DND-41 (cell line): ENCODE results near the gene VWA8.

Experiments
- ATAC-seq: fragments of 200-7000 bp; cut with Tn5 transposase; 3 replicates; pipeline ENCODE4 v1.9.1; 2021; ENCODE audit warnings: low read depth; ENCODE audit not compliant: insufficient read depth
- DNase-seq: peaks from one replicate; pipeline ENCODE4 v3.0.0-alpha.2; 2020
- H2AFZ ChIP-seq: 2 replicates; pipeline ENCODE4 v1.6.0; 2012; ENCODE audit warnings: low read depth, low read length
- H3K27ac ChIP-seq: 2 replicates; pipeline ENCODE4 v1.5.1; 2012; ENCODE audit warnings: low read length, inconsistent platforms
- H3K27me3 ChIP-seq: fragments of 200-600 bp; sonication (generic); 2 replicates; pipeline ENCODE4 v1.6.0; 2012; ENCODE audit warnings: low read length, mild to moderate bottlenecking, inconsistent platforms; ENCODE audit not compliant: insufficient read depth, poor library complexity
- H3K36me3 ChIP-seq: 2 replicates; pipeline ENCODE4 v1.5.1; 2012; ENCODE audit warnings: low read length, inconsistent platforms; ENCODE audit not compliant: insufficient read depth
- H3K4me1 ChIP-seq: 2 replicates; pipeline ENCODE4 v1.5.1; 2012; ENCODE audit warnings: mild to moderate bottlenecking, low read length; ENCODE audit not compliant: insufficient read depth
- H3K4me2 ChIP-seq: 2 replicates; pipeline ENCODE4 v1.6.0; 2012; ENCODE audit warnings: mild to moderate bottlenecking, moderate library complexity, low read length, inconsistent platforms; ENCODE audit not compliant: insufficient read depth
- H3K4me3 ChIP-seq, 2 experiments: fragments of 200-600 bp in 1 of 2; shearing (Covaris generic) in 1 of 2; 2 replicates each; pipeline ENCODE4 v1.5.1; 2012 to 2016; ENCODE audit warnings: inconsistent platforms in 2 of 2, low read length in 2 of 2, mild to moderate bottlenecking in 2 of 2, low read depth in 1 of 2, moderate library complexity in 1 of 2
- H3K79me2 ChIP-seq: 2 replicates; pipeline ENCODE4 v1.6.0; 2012; ENCODE audit warnings: low read length, inconsistent platforms; ENCODE audit not compliant: insufficient read depth
- H3K9ac ChIP-seq: 2 replicates; pipeline ENCODE4 v1.6.0; 2012; ENCODE audit warnings: low read depth, mild to moderate bottlenecking, inconsistent platforms, low read length, moderate library complexity
- H3K9me3 ChIP-seq: 2 replicates; pipeline ENCODE4 v1.5.1; 2012; ENCODE audit warnings: low read length, moderate library complexity, mild to moderate bottlenecking, inconsistent platforms; ENCODE audit not compliant: insufficient read depth, severe bottlenecking
- H4K20me1 ChIP-seq: 2 replicates; pipeline ENCODE4 v1.6.0; 2012; ENCODE audit warnings: low read length; ENCODE audit not compliant: insufficient read depth
- EZH2 ChIP-seq: IDR thresholded peaks from 3 replicates; pipeline ENCODE4 v1.6.1; 2012; ENCODE audit warnings: borderline replicate concordance, low read depth, mild to moderate bottlenecking, moderate library complexity, low read length, inconsistent platforms; ENCODE audit not compliant: severe bottlenecking
- TF ChIP-seq, protein P1 (sequence below): IDR thresholded peaks from 2 replicates; pipeline ENCODE4 v1.5.1; 2012; ENCODE audit warnings: borderline replicate concordance, low read length, moderate library complexity, mild to moderate bottlenecking; ENCODE audit not compliant: poor library complexity, severe bottlenecking; ENCODE audit errors: extremely low read depth

Gene VWA8

DNA sequence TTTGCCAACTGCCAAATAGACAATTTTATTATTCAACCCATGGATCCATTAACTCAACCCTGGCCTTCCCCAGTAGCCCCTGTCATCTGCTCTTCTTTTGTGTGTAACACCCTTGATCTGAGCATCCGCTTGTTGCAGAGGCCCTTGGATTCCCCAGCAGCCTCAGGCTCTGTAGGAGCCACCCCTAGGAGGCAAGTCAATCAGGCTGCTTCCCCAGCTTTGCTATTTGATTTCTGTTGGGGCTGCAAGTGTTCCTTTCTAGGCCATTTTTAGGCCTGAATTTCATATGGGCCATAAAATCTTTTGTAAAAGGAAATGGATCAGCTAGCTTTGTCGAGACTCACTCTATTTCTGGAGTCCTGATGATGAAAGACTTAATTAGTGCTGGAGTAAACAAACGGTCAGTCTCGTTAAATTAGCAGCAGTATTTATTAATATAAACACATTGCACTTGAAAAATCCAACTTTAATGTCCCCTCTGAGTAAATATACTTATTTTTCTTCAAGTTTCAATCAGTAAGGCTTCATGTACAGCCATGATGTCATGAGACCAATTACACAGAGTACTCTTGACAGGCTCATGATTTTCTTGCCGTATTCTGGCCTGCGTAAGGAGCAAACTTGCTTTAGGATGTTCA lies 398.2 kb downstream of the VWA8 start:
- no peak overlapping the region for H3K4me3 ChIP-seq
- H3K79me2 ChIP-seq, result no peaks in the 10 kb centered on the region
- H3K4me2 ChIP-seq, result no peak overlapping the region
- no peak overlapping the region for H2AFZ ChIP-seq
- ATAC-seq (peak; percentile 44), DNase-seq (no peak)
- TF ChIP-seq, protein P1, sequence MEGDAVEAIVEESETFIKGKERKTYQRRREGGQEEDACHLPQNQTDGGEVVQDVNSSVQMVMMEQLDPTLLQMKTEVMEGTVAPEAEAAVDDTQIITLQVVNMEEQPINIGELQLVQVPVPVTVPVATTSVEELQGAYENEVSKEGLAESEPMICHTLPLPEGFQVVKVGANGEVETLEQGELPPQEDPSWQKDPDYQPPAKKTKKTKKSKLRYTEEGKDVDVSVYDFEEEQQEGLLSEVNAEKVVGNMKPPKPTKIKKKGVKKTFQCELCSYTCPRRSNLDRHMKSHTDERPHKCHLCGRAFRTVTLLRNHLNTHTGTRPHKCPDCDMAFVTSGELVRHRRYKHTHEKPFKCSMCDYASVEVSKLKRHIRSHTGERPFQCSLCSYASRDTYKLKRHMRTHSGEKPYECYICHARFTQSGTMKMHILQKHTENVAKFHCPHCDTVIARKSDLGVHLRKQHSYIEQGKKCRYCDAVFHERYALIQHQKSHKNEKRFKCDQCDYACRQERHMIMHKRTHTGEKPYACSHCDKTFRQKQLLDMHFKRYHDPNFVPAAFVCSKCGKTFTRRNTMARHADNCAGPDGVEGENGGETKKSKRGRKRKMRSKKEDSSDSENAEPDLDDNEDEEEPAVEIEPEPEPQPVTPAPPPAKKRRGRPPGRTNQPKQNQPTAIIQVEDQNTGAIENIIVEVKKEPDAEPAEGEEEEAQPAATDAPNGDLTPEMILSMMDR, result no peak
- no peak for TF ChIP-seq EZH2
- H3K4me1 ChIP-seq, result peaks cover 17% of the 10 kb centered on the region
- H3K9ac ChIP-seq, result no peak overlapping the region
- no peaks in the 10 kb centered on the region for H3K9me3 ChIP-seq
- no peaks in the 10 kb centered on the region for H3K27me3 ChIP-seq
- H4K20me1 ChIP-seq, result no peaks in the 10 kb centered on the region
- H3K36me3 ChIP-seq, result peaks cover 5% of the 10 kb centered on the region; the same call in 1 of the 2 replicates
- peak overlapping the region; percentile 17; the same call in 1 of the 2 replicates for H3K27ac ChIP-seq

DNA sequence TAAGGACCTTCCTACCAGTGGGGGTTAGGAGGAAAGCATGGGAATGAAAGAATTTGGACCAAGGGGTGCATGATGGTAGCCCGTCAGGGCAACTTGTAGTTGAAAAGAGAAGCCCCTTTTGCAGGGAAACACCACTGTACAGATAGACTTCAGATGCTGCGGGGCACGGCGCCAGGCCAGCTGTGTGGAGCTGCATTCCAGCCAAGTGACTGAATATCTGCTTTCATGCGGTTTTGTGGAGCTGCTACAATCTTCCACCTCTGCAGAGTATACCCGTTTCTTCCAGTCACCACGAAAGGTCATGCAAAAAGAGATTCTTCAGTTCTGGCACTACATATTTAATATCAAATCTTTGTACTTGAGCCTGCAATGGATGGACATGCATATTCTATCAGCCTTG lies 398.8 kb downstream of the VWA8 start:
- no peak for TF ChIP-seq EZH2
- TF ChIP-seq, protein P1, result no peak
- H3K27me3 ChIP-seq, result no peaks in the 10 kb centered on the region
- peaks cover 17% of the 10 kb centered on the region for H3K4me1 ChIP-seq
- no peaks in the 10 kb centered on the region for H3K79me2 ChIP-seq
- no peak overlapping the region for H3K4me3 ChIP-seq
- no peak overlapping the region for H3K9ac ChIP-seq
- H4K20me1 ChIP-seq, result no peaks in the 10 kb centered on the region
- H3K9me3 ChIP-seq, result no peaks in the 10 kb centered on the region
- DNase-seq (peak; percentile 67), ATAC-seq (peak; percentile 90)
- no peak overlapping the region for H3K27ac ChIP-seq
- H3K36me3 ChIP-seq, result peaks cover 4% of the 10 kb centered on the region; the same call in 1 of the 2 replicates
- no peak overlapping the region for H3K4me2 ChIP-seq
- H2AFZ ChIP-seq, result no peak overlapping the region

DNA sequence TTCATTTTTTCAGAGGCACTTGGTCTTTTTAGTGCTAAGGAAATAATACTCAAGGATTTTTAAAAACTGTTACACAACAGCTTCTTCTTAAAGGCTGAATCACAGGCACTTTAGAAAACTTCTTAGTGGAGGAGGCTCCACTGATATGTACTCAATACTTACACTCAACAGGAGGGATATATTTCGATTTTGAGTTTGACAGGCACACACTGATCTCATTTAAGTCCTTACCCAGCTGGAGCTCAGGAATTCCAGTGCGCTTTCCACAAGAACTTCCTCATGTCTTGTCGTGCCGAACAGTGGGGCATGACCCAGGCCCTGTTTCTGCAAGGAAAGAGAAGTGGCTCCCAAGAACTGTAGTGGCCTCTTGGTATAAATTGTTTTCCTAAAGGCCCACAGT lies 399.7 kb downstream of the VWA8 start:
- Histone ChIP-seq H3K79me2 (no peaks in the 10 kb centered on the region), H3K27me3 (no peaks in the 10 kb centered on the region), H3K9ac (no peak overlapping the region), H3K36me3 (peaks cover 3% of the 10 kb centered on the region; the same call in 1 of the 2 replicates), H3K4me2 (no peak overlapping the region), H3K27ac (no peak overlapping the region), H4K20me1 (no peaks in the 10 kb centered on the region), H3K4me1 (peaks cover 17% of the 10 kb centered on the region), H3K9me3 (no peaks in the 10 kb centered on the region), H2AFZ (no peak overlapping the region), H3K4me3 (no peak overlapping the region)
- no peak for DNase-seq
- ATAC-seq, result no peak
- TF ChIP-seq EZH2, result no peak

DNA sequence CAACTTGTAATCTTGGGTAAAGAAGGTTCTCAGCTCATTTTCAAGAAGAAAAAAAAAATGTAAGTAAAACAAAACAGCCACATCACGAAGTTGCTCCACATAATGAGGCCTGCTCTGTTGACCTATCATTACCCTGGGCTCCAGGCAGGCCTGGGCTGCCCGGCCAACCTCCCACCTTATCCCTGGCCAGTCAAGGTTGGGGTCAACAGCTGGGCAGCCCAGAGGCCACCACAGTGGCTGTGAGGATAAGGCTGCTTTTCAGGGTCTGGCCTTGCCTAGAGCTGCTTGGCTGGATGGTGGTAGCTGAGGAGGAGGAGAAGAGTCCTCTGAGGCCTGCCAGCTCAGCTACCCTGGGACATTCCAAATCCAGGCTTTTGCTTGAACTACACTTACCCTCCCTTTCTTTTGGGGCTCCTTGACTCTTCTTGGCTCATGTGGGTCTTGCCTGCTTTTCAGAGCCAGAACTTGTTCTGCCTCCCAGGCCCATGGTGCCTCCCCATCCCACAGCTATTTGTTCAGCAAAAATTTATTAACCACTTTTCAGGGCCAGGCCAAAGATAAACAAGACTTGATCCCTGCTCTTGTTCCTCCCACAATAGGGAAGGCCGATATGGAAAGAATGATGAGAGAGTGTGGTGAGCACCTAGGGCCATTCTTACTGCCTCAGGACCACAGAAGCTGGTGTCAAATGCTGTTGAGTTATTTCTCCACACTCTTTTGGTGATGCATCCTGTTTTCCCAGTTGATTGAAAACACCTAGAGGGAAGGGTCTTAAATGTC lies 401.9 kb downstream of the VWA8 start:
- Histone ChIP-seq H3K27ac (no peak overlapping the region), H3K4me2 (no peak overlapping the region)

More for the DNA sequence above, 401.9 kb downstream of the VWA8 start:
- DNase-seq (no peak), ATAC-seq (no peak)
- Histone ChIP-seq H3K9me3 (no peaks in the 10 kb centered on the region), H3K9ac (no peak overlapping the region), H3K4me1 (peaks cover 17% of the 10 kb centered on the region), H3K4me3 (no peak overlapping the region), H3K36me3 (no peaks in the 10 kb centered on the region), H3K27me3 (no peaks in the 10 kb centered on the region), H2AFZ (no peak overlapping the region), H3K79me2 (no peaks in the 10 kb centered on the region), H4K20me1 (no peaks in the 10 kb centered on the region)
- TF ChIP-seq EZH2, result no peak
- TF ChIP-seq, protein P1, result no peak
